KBM-7 (cell line): ENCODE measurements around the gene SHTN1.

Experiments
- DNase-seq: peaks from one replicate; pipeline ENCODE4 v3.0.0-alpha.2; 2015
- in situ Hi-C: fragments of 300-500 bp; cut with MboI; formaldehyde crosslinking; loops from 2 replicates; pipeline ENCODE4 v1.14.3; 2020; ENCODE audit warnings: low sequenced_read_pairs, low pct_unique_long_range_greater_than_20kb, mixed read lengths

Gene SHTN1

GRCh38 chr10:116848032-116848943, 156.7 kb downstream of the SHTN1 start:
- in situ Hi-C loops: no loop called here
- DNase-seq: peak; percentile 43

GRCh38 chr10:116845823-116846222, 159.2 kb downstream of the SHTN1 start:
- in situ Hi-C loops: no loop called here
- no peak for DNase-seq

- no peak for DNase-seq
- in situ Hi-C loops: no loop called here
These were observed 164.5 kb downstream of the SHTN1 start for GRCh38 chr10:116840389-116841075.

- DNase-seq: no peak
- in situ Hi-C loops: no loop called here
These were observed 166.8 kb downstream of the SHTN1 start for GRCh38 chr10:116838143-116838725.

DNA sequence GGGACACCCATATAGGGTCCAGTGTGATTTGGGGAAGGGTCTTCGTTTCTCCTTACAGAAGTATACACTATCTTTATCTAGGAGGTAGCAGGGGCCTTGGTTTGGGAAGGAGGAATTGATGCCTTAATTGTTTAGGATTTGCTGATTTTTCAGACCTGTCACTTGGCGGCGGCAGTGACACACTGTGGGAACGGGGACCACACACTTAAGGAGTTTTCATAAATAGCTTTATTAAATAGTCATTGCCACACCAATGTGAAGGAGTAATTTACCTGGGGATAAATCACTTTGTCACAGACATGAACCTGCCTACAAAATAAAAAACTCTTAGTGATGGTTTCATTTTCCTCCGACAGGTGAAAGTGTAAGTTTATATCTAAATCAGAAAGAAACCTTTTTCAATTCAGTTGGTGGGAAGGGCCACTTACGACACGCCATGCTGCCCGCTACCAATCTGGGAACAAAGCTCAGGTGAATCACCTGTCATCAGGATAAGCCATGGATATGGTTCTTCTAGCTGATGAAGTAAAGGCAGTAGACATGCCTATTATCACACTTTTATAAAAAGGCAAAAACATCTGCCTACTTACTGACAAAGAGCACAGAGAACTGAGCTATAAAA, 168.0 kb downstream of the SHTN1 start:
- no peak for DNase-seq

GRCh38 chr10:116836083-116836482, 168.9 kb downstream of the SHTN1 start:
- no peak for DNase-seq
- in situ Hi-C loops: no loop called here

More for the DNA sequence above, 168.0 kb downstream of the SHTN1 start:
- in situ Hi-C loops: no loop called here

GRCh38 chr10:116835658-116836057, 169.3 kb downstream of the SHTN1 start:
- no peak for DNase-seq
- in situ Hi-C loops: no loop called here

DNA sequence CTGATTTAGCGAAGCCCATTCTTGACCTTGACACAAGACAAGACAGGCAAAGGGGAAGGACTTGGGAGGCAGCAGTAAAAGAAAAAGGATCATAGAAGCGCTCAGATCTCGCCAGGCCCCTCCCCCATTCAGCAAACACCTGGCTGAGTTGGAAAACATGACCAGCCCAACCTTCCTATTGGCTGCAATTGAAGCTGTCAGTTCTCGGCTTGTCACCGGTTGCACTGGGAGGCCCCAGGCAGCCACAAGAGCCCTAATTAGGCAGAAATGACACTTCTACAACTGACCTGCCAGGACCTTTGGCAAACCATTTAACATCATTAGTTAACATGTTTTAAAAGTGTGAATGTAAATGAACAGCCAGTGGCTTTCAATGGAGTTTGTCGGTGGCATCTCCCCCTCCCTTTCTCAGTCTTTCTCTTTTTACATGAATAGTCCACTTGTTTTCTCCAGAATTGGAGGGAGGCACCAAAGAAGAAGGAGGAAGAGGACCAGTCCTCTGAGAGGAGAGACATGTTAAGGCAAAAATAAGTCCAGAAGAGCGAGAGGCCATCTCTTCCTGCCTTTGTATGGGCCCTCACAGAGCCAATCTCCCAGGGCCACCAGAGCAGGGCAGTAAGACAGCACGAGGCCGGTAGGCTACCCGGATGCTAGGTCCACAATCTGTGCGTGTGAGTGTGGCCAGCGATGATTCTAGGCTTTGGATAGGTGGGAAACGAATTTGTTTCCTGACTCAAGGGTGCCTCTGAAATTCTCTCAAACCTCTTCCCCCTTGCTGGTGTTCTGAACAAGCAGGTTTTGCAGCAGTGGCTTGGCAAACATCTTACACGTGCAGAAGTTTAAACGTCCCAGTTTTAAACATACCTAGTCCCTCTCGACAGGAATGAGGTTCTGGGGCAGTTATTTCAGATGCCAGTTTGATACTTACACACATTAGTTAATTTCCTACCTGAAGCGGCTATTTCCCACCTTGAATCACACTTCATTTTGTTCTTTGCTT, 170.7 kb downstream of the SHTN1 start:
- in situ Hi-C loops: no loop called here
- no peak for DNase-seq

DNA sequence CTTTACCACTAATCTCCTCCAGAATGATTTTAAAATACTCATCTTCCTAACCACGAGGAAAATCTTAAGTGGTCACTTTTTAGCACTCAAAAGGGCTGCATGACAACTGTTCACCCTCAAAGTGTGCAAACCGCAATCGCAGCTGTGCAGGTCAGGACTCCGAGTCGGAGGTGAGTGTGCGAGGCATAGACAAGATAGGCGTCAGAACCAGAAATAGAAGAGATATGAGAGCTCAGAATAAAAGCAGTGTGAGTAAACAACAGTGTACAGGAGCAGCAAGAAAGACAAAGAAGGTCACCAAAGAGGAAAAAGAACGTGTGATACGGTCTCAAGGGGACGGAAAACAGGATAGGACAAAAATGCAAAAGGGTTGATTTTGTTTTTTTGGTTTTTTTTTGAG, 173.2 kb downstream of the SHTN1 start:
- no peak for DNase-seq
- in situ Hi-C loops: no loop called here
